ENCODE data around the gene VCAN. TPM values are rescaled to one million over a fixed set of nuclear protein-coding genes. Genes with fewer than 3 reads are reported as not detected.

The VCAN gene
- polyA plus RNA-seq, 2 of the 4 experiments (the other 2 are of a cell fraction), result 26.0 to 42.0 TPM

DNA sequence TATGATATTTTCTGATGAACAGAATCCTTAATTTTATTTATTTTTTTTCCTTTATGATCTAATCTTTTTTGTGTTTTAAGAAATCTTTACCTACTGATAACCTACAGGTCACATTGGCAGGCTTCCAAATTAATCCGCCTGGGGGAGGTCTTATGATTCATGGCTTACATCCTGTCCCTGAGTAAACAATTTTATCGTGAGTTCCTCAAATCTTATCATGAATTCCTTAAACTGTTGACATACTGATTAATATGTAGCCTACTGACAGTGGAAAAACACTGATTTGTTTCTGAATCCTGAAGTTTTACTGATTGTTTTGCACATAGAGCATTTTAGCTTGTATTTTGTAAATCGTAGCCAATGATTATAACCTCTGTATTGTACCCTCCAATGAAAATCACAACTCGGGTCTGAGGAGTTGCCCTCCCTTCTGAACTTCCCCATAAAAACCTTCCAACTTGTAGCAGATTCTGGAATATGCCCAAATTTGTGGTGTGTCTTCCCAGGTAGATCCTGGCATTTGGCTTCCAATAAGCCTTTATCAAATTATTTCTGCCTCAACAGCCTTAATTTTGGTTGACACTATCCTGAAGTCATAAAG lies 105.6 kb downstream of the VCAN start:
- FAIRE-seq, result peak; percentile 74
- ChIA-PET POLR2A (no interaction called here), CTCF (no interaction called here)
- peaks cover 26% of the 10 kb centered on the region for H3K9me3 ChIP-seq
- DNase-seq (ENCODE audit: low read depth in 1 of 2, low spot score in 1 of 2), result peak; percentile 27 to 88
- no peak overlapping the region; the same call in 2 of the 3 replicates for H3K4me3 ChIP-seq
- 3% methylated on average over 4 of the region's 4 CpGs for WGBS (ENCODE audit: missing lambda C conversion rate)
- no peak for TF ChIP-seq KDM5A (IDR thresholded peaks at IDR 0.05)
- TF ChIP-seq POLR2AphosphoS2 (conservative IDR thresholded peaks at IDR 0.05; ENCODE audit: low read length), result no peak
- TF ChIP-seq, protein P1, sequence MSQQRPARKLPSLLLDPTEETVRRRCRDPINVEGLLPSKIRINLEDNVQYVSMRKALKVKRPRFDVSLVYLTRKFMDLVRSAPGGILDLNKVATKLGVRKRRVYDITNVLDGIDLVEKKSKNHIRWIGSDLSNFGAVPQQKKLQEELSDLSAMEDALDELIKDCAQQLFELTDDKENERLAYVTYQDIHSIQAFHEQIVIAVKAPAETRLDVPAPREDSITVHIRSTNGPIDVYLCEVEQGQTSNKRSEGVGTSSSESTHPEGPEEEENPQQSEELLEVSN (IDR thresholded peaks at IDR 0.05; ENCODE audit: borderline replicate concordance, low read depth), result no peak
- TF ChIP-seq HEYL (CRISPR knock-in tag; IDR thresholded peaks at IDR 0.05), result no peak
- TF ChIP-seq JUNB (IDR thresholded peaks at IDR 0.05), result peak; percentile 91
- TF ChIP-seq ZSCAN20 (CRISPR knock-in tag; IDR thresholded peaks at IDR 0.05), result no peak
- TF ChIP-seq RFX5 (IDR thresholded peaks at IDR 0.05), result no peak
- TF ChIP-seq ZNF302 (CRISPR knock-in tag; IDR thresholded peaks at IDR 0.05), result no peak
- TF ChIP-seq NPAS2 (CRISPR knock-in tag; IDR thresholded peaks at IDR 0.05; ENCODE audit: borderline replicate concordance), result no peak
- no peak for TF ChIP-seq SREBF2 (IDR thresholded peaks at IDR 0.05)
- peak; percentile 58 to 74; a peak in 2 of 5 replicates for TF ChIP-seq EP300 (IDR thresholded peaks at IDR 0.05)
- TF ChIP-seq ZFP36 (IDR thresholded peaks at IDR 0.05; ENCODE audit: borderline replicate concordance, partially characterized antibody), result no peak
- no peak for TF ChIP-seq FOSB (CRISPR knock-in tag; IDR thresholded peaks at IDR 0.05)
- no peak for TF ChIP-seq FOXS1 (CRISPR knock-in tag; IDR thresholded peaks at IDR 0.05)
- TF ChIP-seq, protein P2, sequence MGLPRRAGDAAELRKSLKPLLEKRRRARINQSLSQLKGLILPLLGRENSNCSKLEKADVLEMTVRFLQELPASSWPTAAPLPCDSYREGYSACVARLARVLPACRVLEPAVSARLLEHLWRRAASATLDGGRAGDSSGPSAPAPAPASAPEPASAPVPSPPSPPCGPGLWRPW (IDR thresholded peaks at IDR 0.05), result 0 out of 2 replicates have a peak, but pooled peaks have one; percentile 49
- TF ChIP-seq BHLHE40 (IDR thresholded peaks at IDR 0.05; ENCODE audit: low read depth, low read length), result no peak
- TF ChIP-seq MYC (IDR thresholded peaks at IDR 0.05; ENCODE audit: borderline replicate concordance, low read length), result no peak
- TF ChIP-seq, protein P3, sequence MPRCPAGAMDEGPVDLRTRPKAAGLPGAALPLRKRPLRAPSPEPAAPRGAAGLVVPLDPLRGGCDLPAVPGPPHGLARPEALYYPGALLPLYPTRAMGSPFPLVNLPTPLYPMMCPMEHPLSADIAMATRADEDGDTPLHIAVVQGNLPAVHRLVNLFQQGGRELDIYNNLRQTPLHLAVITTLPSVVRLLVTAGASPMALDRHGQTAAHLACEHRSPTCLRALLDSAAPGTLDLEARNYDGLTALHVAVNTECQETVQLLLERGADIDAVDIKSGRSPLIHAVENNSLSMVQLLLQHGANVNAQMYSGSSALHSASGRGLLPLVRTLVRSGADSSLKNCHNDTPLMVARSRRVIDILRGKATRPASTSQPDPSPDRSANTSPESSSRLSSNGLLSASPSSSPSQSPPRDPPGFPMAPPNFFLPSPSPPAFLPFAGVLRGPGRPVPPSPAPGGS (IDR thresholded peaks at IDR 0.05), result peak; percentile 52; the same call in 1 of the 3 replicates
- TF ChIP-seq ZC3H11A (IDR thresholded peaks at IDR 0.05), result no peak
- no peak for TF ChIP-seq HOXB13 (CRISPR knock-in tag; IDR thresholded peaks at IDR 0.05; ENCODE audit: low read depth)
- peak; percentile 75 for TF ChIP-seq FOSL2 (IDR thresholded peaks at IDR 0.05)
- peak; percentile 82 for TF ChIP-seq FOSL2 (CRISPR knock-in tag; IDR thresholded peaks at IDR 0.05)
- TF ChIP-seq, protein P4, sequence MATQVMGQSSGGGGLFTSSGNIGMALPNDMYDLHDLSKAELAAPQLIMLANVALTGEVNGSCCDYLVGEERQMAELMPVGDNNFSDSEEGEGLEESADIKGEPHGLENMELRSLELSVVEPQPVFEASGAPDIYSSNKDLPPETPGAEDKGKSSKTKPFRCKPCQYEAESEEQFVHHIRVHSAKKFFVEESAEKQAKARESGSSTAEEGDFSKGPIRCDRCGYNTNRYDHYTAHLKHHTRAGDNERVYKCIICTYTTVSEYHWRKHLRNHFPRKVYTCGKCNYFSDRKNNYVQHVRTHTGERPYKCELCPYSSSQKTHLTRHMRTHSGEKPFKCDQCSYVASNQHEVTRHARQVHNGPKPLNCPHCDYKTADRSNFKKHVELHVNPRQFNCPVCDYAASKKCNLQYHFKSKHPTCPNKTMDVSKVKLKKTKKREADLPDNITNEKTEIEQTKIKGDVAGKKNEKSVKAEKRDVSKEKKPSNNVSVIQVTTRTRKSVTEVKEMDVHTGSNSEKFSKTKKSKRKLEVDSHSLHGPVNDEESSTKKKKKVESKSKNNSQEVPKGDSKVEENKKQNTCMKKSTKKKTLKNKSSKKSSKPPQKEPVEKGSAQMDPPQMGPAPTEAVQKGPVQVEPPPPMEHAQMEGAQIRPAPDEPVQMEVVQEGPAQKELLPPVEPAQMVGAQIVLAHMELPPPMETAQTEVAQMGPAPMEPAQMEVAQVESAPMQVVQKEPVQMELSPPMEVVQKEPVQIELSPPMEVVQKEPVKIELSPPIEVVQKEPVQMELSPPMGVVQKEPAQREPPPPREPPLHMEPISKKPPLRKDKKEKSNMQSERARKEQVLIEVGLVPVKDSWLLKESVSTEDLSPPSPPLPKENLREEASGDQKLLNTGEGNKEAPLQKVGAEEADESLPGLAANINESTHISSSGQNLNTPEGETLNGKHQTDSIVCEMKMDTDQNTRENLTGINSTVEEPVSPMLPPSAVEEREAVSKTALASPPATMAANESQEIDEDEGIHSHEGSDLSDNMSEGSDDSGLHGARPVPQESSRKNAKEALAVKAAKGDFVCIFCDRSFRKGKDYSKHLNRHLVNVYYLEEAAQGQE (IDR thresholded peaks at IDR 0.05), result no peak
- no peak for TF ChIP-seq TP53 (CRISPR knock-in tag; IDR thresholded peaks at IDR 0.05)
- peak; percentile 61 to 69; a peak in 2 of 5 replicates for TF ChIP-seq JUN (IDR thresholded peaks at IDR 0.05)
- TF ChIP-seq CEBPB (IDR thresholded peaks at IDR 0.05), result 0 out of 4 replicates have a peak, but pooled peaks of 1 of the 2 experiments have one; percentile 13
- TF ChIP-seq GATA3 (IDR thresholded peaks at IDR 0.05; ENCODE audit: borderline replicate concordance), result peak; percentile 92
- peak overlapping the region; percentile 56 for H3K4me2 ChIP-seq
- peak overlapping the region; percentile 65 to 74 for H3K27ac ChIP-seq
- peak; percentile 59 to 66; a peak in 4 of 6 replicates for ATAC-seq
- H3K4me1 ChIP-seq, result peaks cover 9% of the 10 kb centered on the region; the same call in 1 of the 3 replicates
